Activated CD4-positive, CD25-positive, alpha-beta regulatory T cell (primary cell): ENCODE measurements around the gene PDE6A.

Experiments
- DNase-seq, 4 experiments: peaks; one replicate each; lab custom pipeline; 2025; lab: John Stamatoyannopoulos, UW

The PDE6A gene

GRCh38 chr5:149930043-149930748 is 14.4 kb downstream of the PDE6A start:
- no peak for DNase-seq

GRCh38 chr5:149924486-149924885 is 20.1 kb downstream of the PDE6A start:
- no peak for DNase-seq

- DNase-seq = no peak
Measured at GRCh38 chr5:149922950-149923349, 21.6 kb downstream of the PDE6A start.

GRCh38 chr5:149921597-149921996 is 23.0 kb downstream of the PDE6A start:
- no peak for DNase-seq

GRCh38 chr5:149917073-149917676 is 27.4 kb downstream of the PDE6A start:
- DNase-seq = no peak

- DNase-seq = no peak
Measured at GRCh38 chr5:149916334-149917072, 28.1 kb downstream of the PDE6A start.

- no peak for DNase-seq
Measured at GRCh38 chr5:149915392-149916260, 29.0 kb downstream of the PDE6A start.

GRCh38 chr5:149913436-149914419 is 30.9 kb downstream of the PDE6A start:
- DNase-seq = no peak

GRCh38 chr5:149912226-149912871 is 32.2 kb downstream of the PDE6A start:
- DNase-seq = no peak

- DNase-seq = no peak
Measured at GRCh38 chr5:149911031-149911430, 33.6 kb downstream of the PDE6A start.

- no peak for DNase-seq
Measured at GRCh38 chr5:149907828-149908227, 36.8 kb downstream of the PDE6A start.

- no peak for DNase-seq
Measured at GRCh38 chr5:149904977-149905376, 39.6 kb downstream of the PDE6A start.

- no peak for DNase-seq
Measured at GRCh38 chr5:149904293-149904886, 40.2 kb downstream of the PDE6A start.

GRCh38 chr5:149903404-149903803 is 41.2 kb downstream of the PDE6A start:
- no peak for DNase-seq

GRCh38 chr5:149902177-149902576 is 42.4 kb downstream of the PDE6A start:
- no peak for DNase-seq

- no peak for DNase-seq
Measured at GRCh38 chr5:149901511-149901910, 43.1 kb downstream of the PDE6A start.

GRCh38 chr5:149900390-149900789 is 44.2 kb downstream of the PDE6A start:
- no peak for DNase-seq

GRCh38 chr5:149898811-149899210 is 45.8 kb downstream of the PDE6A start:
- DNase-seq = no peak

- no peak for DNase-seq
Measured at GRCh38 chr5:149895416-149896345, 48.9 kb downstream of the PDE6A start.
